A549 treated with DMSO at 1 μM for 4 hours (cell line): ENCODE measurements around the gene FSD1L. TPM values are rescaled to one million over a fixed set of nuclear protein-coding genes. Genes with fewer than 3 reads are reported as not detected.

ENCODE experiments used
- total RNA-seq: library from RNA; stranded (reverse); fragments of 200-300 nt; extraction: Qiagen RNA extraction; gene quantifications from 5 replicates; pipeline ENCODE4 v1.2.3, GENCODE V29; 2022; ENCODE audit warnings: low read depth

Gene FSD1L
- total RNA-seq = 3.2 to 4.9 TPM (median 4.3 TPM) in 5 replicates

GRCh38 chr9:105447814-105448812 is at the start of gene FSD1L:
TSS of gene FSD1L (plus strand) at chr9:105448034. CDS start at chr9:105448221, 187 bp downstream.

DNA sequence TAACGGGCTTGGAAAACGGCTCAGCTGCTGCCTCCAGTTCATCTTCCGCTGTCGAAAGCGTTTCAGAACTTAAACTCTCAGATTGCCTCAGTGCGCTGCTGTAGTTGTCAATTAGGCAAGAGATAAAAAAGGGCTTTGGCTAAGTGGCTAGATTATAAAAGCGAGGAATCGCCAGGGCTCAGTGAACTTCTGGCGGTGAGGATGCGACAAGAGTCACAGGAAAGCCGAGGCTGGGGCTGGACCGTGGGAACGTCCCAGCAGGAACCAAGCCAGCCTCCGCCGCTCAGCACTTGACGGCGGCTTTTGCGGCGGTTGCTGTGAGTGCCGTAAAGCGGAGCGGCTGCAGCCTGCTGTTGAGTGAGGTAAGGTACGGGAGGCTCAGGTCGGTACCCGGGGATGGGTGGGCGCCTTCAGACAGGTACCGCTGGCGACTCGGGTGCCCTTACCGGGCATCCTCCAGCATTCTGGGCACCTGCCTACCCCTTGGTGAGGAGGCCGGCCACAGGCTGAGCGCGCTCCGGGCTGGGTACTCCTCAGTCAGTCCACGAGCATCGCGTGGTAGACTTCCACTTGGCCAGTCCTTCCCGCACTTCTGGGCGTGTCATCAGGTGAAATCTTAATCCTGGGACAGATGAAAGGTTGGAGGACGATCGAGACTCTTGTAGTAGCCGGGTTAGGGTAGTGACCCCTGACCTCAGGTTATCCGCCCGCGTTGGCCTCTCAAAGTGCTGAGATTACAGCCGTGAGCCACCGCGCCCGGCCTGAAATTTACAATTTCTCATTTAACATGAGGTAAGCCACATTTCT is 110.2 kb downstream of the FSD1L start, which contains the start of gene FKTN:
Gene FKTN, plus strand, starts transcription at position 328 of the 807 bp plus-strand sequence. CDS start 16,902 bp downstream, outside the sequence.

Other genes with a start within 250 kb of the FSD1L start
- gene SLC44A1, start 203.4 kb upstream of the FSD1L start, total RNA-seq = 23.6 to 35.5 TPM (median 31.0 TPM) in 5 replicates
- 5.4 to 9.3 TPM (median 8.3 TPM) in 5 replicates for gene FKTN, start 110.1 kb downstream of the FSD1L start, total RNA-seq
- gene TAL2, start 214.4 kb downstream of the FSD1L start, total RNA-seq = 0.16 to 0.37 TPM (median 0.28 TPM) in 3 of 5 replicates, not detected in the others
- 13.9 to 19.4 TPM (median 18.1 TPM) in 5 replicates for gene TMEM38B, start 246.5 kb downstream of the FSD1L start, total RNA-seq